ENCODE data around the gene ESRRB.

The ESRRB gene

GRCh38 chr14:76375947-76376404 lies at the start of gene ESRRB:
ESRRB (plus strand) TSS chr14:76376137; CDS start chr14:76376402, 265 bp downstream.
- no peak for TF ChIP-seq CTCF (IDR thresholded peaks at IDR 0.05)

GRCh38 chr14:76326918-76327689 lies 48.8 kb upstream of the ESRRB start:
- TF ChIP-seq CTCF (IDR thresholded peaks at IDR 0.05) = no peak

- no peak for TF ChIP-seq CTCF (IDR thresholded peaks at IDR 0.05)
Observed at GRCh38 chr14:76328457-76329137, 47.3 kb upstream of the ESRRB start.

GRCh38 chr14:76329154-76329928 lies 46.6 kb upstream of the ESRRB start:
- TF ChIP-seq CTCF (IDR thresholded peaks at IDR 0.05) = no peak

- TF ChIP-seq CTCF (IDR thresholded peaks at IDR 0.05) = no peak
Observed at GRCh38 chr14:76329951-76330350, 46.0 kb upstream of the ESRRB start.

GRCh38 chr14:76330411-76331327 lies 45.3 kb upstream of the ESRRB start:
- TF ChIP-seq CTCF (IDR thresholded peaks at IDR 0.05) = no peak
